ENCODE measurements around the gene NTS.

NTS gene, protein sequence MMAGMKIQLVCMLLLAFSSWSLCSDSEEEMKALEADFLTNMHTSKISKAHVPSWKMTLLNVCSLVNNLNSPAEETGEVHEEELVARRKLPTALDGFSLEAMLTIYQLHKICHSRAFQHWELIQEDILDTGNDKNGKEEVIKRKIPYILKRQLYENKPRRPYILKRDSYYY

DNA sequence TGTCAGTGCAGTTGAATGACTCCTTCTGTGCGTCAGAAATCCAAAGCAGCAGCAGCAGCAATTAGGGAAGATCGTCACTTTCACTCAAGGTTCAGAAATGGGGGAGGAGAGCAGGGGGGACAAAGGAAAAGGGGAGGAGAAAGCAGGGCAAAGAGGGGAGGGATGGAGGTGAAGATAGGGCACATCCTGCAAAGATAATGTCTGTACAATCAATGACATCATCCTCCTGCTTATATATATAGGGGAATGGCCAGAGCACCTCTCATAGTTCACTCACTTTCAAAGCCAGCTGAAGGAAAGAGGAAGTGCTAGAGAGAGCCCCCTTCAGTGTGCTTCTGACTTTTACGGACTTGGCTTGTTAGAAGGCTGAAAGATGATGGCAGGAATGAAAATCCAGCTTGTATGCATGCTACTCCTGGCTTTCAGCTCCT, at the start of gene NTS:
Gene NTS, plus strand, starts transcription at position 265 of the 431 bp plus-strand sequence. Its CDS starts 109 bp downstream, at position 374.
- no peak for DNase-seq

- DNase-seq: no peak
Observed at GRCh38 chr12:85825746-85826145, 48.3 kb upstream of the NTS start.

DNA sequence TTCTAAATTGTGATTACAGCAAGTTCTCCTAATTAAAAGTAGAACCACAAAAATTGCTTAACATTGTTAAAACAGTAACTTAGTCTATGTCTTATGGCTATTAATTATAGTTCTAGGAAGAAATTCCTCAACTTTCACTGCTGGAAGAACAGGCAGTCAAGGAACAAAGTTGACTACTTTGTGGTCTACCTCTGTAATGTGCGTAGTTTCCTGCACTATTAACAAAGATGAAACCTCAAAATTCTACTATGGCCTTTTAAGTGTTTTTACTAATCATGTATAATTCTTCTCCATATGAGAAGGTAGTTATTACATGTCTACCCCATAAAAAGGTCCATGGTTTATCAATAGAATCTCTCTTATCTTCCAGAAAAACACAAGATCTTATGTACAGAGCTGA, 45.5 kb upstream of the NTS start:
- DNase-seq: no peak

GRCh38 chr12:85829391-85829790, 44.7 kb upstream of the NTS start:
- no peak for DNase-seq

DNA sequence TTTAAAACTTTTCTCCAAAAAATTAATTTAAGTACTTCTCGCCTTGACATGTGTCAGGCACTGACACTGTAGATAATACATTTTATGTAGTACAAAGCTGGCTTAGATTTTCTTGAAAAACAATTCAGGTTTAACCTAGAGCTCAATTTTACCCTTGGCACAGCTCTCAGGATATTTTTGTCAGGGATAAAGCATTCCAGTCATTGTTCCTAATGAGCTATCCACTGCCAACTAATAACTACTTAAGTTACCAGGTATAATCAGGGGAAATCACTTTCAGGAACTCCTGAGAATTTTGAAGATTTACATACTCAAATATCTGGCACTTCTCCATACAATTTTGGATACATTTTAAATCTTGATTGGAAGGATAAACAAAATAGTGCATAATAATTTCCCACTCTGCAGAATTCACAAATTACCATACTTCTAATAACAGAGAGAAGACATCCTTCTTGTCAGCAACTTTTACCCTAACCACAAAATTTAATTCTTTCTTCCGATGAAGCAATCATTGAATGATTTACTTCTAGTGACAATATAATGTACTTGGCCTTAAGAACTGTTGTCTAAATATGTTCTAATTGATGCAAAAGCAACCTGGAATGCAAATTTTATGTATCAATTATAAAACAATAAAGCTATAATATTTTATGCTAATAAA, 42.6 kb upstream of the NTS start:
- no peak for DNase-seq

DNA sequence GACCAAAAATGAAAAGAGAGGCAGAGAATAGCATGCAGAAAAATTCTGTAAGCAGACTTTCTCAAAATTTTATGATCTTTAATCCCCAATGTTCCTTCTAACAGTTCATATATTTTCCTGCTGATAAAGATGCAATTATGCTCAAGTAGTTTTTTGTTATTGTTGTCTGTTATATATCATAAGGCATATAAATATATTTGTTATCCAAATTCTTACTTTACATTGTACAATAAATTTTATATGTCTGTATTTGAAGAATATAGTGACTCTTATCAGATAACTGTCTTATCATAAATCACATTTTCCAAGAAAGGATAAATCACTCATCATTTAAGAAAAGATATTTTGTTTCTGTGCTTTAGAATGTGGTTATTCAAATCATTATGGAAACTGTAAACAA, 40.5 kb upstream of the NTS start:
- no peak for DNase-seq

DNA sequence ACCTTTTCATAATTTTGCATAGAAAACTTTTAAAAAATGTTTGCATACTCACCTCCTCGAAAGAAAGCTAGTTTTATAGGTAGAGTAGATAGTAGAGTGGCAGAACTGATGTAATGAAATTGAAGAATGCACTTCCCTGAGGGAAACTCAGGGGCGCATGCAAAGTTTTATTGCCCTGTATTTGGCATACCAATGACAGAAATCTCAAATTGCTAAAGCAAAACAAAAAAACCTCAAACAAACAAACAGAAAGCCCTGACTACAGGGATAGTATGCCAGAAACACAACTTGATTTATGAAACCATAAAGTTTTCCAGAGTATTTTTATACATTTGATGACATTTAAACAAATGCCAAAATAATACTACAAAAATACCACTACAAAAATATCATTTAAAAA, 39.7 kb upstream of the NTS start:
- no peak for DNase-seq

GRCh38 chr12:85835426-85836196, 38.5 kb upstream of the NTS start:
- DNase-seq: no peak

- DNase-seq: no peak
Observed at GRCh38 chr12:85836197-85837090, 37.7 kb upstream of the NTS start, which contains the start of gene RASSF9. TSS of gene RASSF9 (minus strand) at chr12:85836409. CDS start at chr12:85836201, 208 bp downstream.

- DNase-seq: no peak
Observed at GRCh38 chr12:85843606-85844310, 30.3 kb upstream of the NTS start.

DNA sequence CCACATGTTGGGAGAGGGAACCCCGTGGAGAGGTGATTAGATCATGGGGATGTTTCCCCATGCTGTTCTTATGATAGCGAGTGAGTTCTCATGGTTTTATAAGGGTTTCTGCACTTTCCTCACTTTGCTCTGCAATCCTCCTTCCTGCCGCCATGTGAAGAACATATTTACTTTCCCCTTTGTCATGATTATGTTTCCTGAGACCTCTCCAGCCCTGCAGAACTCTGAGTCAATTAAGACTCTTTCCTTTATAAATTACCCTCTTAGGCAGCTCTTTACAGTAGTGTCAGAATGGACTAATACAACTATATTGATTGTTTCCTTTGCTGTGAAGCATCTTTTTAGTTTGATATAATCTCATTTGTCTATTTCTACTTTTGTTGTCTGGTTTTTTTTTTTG, 24.8 kb upstream of the NTS start:
- no peak for DNase-seq

DNA sequence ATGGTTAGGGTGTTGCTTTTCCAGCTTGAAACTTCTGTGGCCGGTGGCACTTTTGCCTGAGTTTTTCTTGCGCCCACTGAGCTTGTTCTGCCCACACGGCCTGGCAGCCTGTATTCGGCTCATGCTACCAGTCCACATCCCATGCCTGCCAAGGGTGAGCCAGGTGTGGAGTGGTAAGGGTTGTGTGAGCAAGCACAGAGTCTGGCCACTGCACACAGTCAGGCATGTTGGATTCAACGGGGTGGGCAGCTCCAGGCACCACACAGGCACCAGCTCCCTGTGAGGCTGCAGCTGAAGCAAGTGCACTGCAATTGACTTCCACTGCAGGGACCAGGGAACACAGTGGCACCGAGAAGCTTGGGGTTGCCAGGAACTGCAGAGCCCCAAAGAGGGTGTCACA, 18.8 kb upstream of the NTS start:
- no peak for DNase-seq

DNA sequence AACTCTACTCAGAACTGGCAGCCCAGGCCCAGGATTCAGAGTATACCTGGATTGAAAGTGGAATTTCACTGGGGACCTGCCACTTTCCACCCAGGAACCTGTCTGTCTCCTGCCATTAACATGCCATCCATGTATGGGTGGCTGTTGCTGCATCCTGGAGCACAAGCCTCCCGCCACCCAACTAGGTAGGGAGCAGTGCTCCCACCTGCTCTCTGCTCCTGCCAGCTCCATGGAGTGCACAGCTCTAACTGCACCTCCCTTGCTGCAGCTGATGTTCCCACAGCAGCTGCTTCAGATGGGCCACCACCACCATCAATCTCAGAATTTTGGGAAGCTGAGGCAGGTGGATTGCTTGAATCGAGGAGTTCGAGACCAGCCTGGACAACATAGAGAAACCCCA, 17.1 kb upstream of the NTS start:
- DNase-seq: no peak

DNA sequence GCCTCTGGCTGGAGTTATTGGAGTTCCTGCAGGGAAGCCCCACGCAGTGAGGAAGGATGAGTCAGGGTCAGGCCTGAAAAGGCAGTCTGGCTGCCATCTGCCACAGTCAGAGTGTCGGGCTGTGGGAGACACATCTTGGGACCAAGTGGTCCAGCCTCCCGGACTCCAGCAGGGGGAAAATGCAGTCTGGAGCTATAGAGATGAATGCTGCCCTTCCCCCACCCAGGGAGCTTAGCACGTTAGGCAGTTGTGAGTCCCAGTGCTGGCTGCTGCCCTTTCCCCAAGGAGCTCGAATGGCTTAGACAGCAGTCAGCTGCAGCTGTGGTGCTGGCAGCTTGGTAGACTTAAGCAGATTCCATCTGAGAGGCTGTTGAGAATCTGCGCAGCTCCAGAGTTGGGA, 8.2 kb upstream of the NTS start:
- no peak for DNase-seq

GRCh38 chr12:85866986-85867776, 6.9 kb upstream of the NTS start:
- no peak for DNase-seq

- no peak for DNase-seq
Observed at GRCh38 chr12:85872497-85873091, 1.5 kb upstream of the NTS start.

- no peak for DNase-seq
Observed at GRCh38 chr12:85877459-85877858, 3.4 kb downstream of the NTS start.

GRCh38 chr12:85883763-85884162, 9.7 kb downstream of the NTS start:
- no peak for DNase-seq

DNA sequence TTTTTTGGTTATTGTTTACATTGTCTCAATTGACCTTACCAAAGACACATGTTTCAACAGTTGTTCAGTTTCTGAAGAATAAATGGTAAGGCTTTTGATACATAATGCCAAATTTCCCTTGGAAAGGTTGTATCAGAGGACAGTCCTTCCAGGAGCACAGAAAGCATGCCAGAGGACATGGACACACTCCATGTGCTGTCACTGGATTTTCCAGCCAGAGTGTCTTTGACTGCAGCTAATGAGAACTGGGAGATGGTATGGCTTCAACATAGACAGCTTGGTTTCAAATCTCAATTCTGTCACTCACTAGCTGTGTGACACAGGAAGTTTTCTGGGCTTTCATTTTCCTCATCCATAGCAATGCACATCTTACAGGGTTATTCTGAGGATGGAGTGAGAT, 20.6 kb downstream of the NTS start:
- no peak for DNase-seq

- no peak for DNase-seq
Observed at GRCh38 chr12:85920324-85920947, 46.3 kb downstream of the NTS start.

Data from T1000 (cell line).